CD14-positive monocyte (primary cell): ENCODE data around the gene ITSN1. TPM values are rescaled to one million over a fixed set of nuclear protein-coding genes. Genes with fewer than 3 reads are reported as not detected.

ENCODE experiments used
- DNase-seq, 3 donors: peaks; one replicate each; pipeline ENCODE4 v3.0.0-alpha.2; 2011 to 2022
- H2AFZ ChIP-seq: 2 replicates; pipeline ENCODE4 v1.6.0; 2012; ENCODE audit warnings: mild to moderate bottlenecking, low read depth, low read length, inconsistent platforms; ENCODE audit not compliant: insufficient read depth, poor library complexity, severe bottlenecking
- H3K27ac ChIP-seq, 2 donors: 1 replicate in 1 of 2; 2 replicates in 1 of 2; pipeline ENCODE4 v1.5.1; 2012 to 2013; ENCODE audit warnings: low read length in 2 of 2, control low read depth in 1 of 2, inconsistent platforms in 1 of 2, low read depth in 1 of 2, mild to moderate bottlenecking in 1 of 2
- H3K27me3 ChIP-seq, 2 donors: one replicate each; pipeline versions ENCODE4 v1.6.0 to v1.6.1; 2011 to 2013; ENCODE audit warnings: low read length in 2 of 2; ENCODE audit not compliant: control insufficient read depth in 2 of 2, insufficient read depth in 2 of 2
- H3K36me3 ChIP-seq, 2 donors: replicated peaks in 1 of 2; 1 replicate in 1 of 2; 2 replicates in 1 of 2; pipeline versions ENCODE4 v1.5.1 to v1.6.1; 2012 to 2013; ENCODE audit warnings: low read length in 2 of 2, control low read depth in 1 of 2, inconsistent platforms in 1 of 2, mild to moderate bottlenecking in 1 of 2; ENCODE audit not compliant: insufficient read depth in 2 of 2, control insufficient read depth in 1 of 2
- H3K4me1 ChIP-seq, 2 donors: 1 replicate in 1 of 2; 2 replicates in 1 of 2; pipeline versions ENCODE4 v1.5.1 to v1.6.1; 2012 to 2013; ENCODE audit warnings: low read length in 2 of 2, control low read depth in 1 of 2, inconsistent platforms in 1 of 2, mild to moderate bottlenecking in 1 of 2, moderate library complexity in 1 of 2; ENCODE audit not compliant: insufficient read depth in 2 of 2, control insufficient read depth in 1 of 2
- H3K4me2 ChIP-seq: replicated peaks from 2 replicates; pipeline ENCODE3; 2012; ENCODE audit warnings: low read length, moderate library complexity, mild to moderate bottlenecking; ENCODE audit not compliant: poor library complexity, severe bottlenecking; ENCODE audit errors: extremely low read depth
- H3K4me3 ChIP-seq, 3 experiments: fragments of 200-600 bp in 1 of 3; sonication (generic) in 1 of 3; replicated peaks in 1 of 3; 1 replicate in 2 of 3; 2 replicates in 1 of 3; pipeline ENCODE4 v1.5.1; 2011 to 2013; ENCODE audit warnings: low read length in 3 of 3, mild to moderate bottlenecking in 3 of 3, control low read depth in 2 of 3, low read depth in 2 of 3, inconsistent platforms in 1 of 3, moderate library complexity in 1 of 3
- H3K79me2 ChIP-seq: 2 replicates; pipeline ENCODE4 v1.6.0; 2012; ENCODE audit warnings: mild to moderate bottlenecking, control low read depth, inconsistent platforms, low read length, moderate library complexity; ENCODE audit not compliant: insufficient read depth
- H3K9ac ChIP-seq: 2 replicates; pipeline ENCODE4 v1.6.0; 2017; ENCODE audit warnings: low read length, mild to moderate bottlenecking; ENCODE audit not compliant: insufficient read depth, poor library complexity, severe bottlenecking
- H3K9me3 ChIP-seq, 2 donors: replicated peaks in 1 of 2; 1 replicate in 1 of 2; 2 replicates in 1 of 2; pipeline versions ENCODE4 v1.5.1 to v1.6.1; 2012 to 2013; ENCODE audit warnings: low read length in 2 of 2, control low read depth in 1 of 2; ENCODE audit not compliant: control insufficient read depth in 1 of 2, insufficient read depth in 1 of 2
- H4K20me1 ChIP-seq: 2 replicates; pipeline ENCODE4 v1.6.0; 2012; ENCODE audit warnings: mild to moderate bottlenecking, low read length, control low read depth, moderate library complexity; ENCODE audit not compliant: insufficient read depth
- H3K27ac Mint-ChIP-seq, 7 donors: one replicate each; pipeline ENCODE4 v1.8.0; 2020; ENCODE audit warnings: mild to moderate bottlenecking in 7 of 7, mixed read lengths in 7 of 7, moderate library complexity in 6 of 7, inconsistent platforms in 2 of 7
- H3K27me3 Mint-ChIP-seq, 3 donors: one replicate each; pipeline ENCODE4 v1.8.0; 2021 to 2022; ENCODE audit warnings: low read depth in 3 of 3, mild to moderate bottlenecking in 3 of 3, mixed read lengths in 3 of 3, moderate library complexity in 3 of 3, inconsistent platforms in 1 of 3
- H3K36me3 Mint-ChIP-seq, 2 donors: one replicate each; pipeline ENCODE4 v1.8.0; 2020; ENCODE audit warnings: mixed read lengths in 2 of 2, inconsistent platforms in 1 of 2, mild to moderate bottlenecking in 1 of 2
- H3K4me1 Mint-ChIP-seq: one replicate; pipeline ENCODE4 v1.8.0; 2020; ENCODE audit warnings: mild to moderate bottlenecking, mixed read lengths
- H3K4me3 Mint-ChIP-seq, 2 donors: one replicate each; pipeline ENCODE4 v1.8.0; 2020; ENCODE audit warnings: mild to moderate bottlenecking in 2 of 2, mixed read lengths in 2 of 2, moderate library complexity in 1 of 2
- H3K9me3 Mint-ChIP-seq, 7 donors: one replicate each; pipeline ENCODE4 v1.8.0; 2020 to 2022; ENCODE audit warnings: mixed read lengths in 7 of 7, mild to moderate bottlenecking in 6 of 7, moderate library complexity in 6 of 7, inconsistent platforms in 2 of 7
- WGBS: methylation state at CpG from one replicate; pipeline ENCODE4 v1.1.5; 2013; ENCODE audit warnings: missing lambda C conversion rate; ENCODE audit not compliant: insufficient coverage; 5-methylcytosine and 5-hydroxymethylcytosine counted together
- intact Hi-C, 2 donors: fragments of 100-400 bp; cut with micrococcal nuclease; formaldehyde crosslinking; loops; one replicate each; pipeline versions ENCODE4 v1.15.0 to v1.15.1; 2023
- polyA plus RNA-seq, 3 donors: library from polyadenylated mRNA; depleted of rRNA in 1 of 3; unstranded in 2 of 3; stranded (reverse) in 1 of 3; fragments of 300-500 nt in 2 of 3; fragments of >200 nt in 1 of 3; fragmentation: Illumina TruSeq in 2 of 3; gene quantifications; 1 replicate in 2 of 3; 2 replicates in 1 of 3; pipeline ENCODE4 v1.2.3, GENCODE V29; 2012 to 2021
- TF ChIP-seq, protein P1 (sequence below): fragments of 200-600 bp; IDR thresholded peaks from one replicate; pipeline ENCODE4 v1.8.0; 2022; ENCODE audit warnings: antibody characterized with exemption, mild to moderate bottlenecking

The ITSN1 gene
- polyA plus RNA-seq, 3 donors = 4.7 to 10.3 (median 5.1) TPM

DNA sequence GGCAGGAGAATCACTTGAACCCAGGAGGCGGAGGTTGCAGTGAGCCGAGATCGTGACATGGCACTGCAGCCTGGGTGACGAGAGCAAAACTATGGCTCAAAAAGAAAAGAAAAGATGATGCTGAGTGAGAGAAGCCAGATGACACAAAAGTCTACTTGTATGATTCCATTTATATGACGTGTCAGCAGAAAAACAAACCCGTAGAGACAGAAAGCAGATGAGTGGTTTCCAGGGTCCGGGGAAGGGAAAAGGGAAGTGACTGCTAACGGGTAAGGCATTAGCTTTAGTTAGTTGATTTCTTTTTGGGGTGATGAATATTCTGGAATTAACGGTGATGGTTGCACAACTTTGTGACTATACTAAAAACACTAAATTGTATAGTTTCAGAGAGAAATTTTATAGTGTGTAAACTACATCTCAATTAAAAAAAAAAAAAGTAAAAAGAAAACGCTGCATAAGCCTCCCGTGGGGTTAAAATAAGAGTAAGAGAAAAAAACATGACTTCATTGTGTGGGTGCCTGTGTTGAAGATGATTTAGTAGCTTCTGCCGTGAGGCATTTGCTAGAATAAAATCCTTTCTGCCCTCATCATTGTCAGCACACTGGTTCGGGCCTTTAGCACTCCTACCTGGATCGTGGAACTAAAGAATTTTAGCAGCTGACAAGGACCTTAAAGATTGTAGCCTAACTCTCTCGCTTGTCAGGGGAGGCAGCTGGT, 298.0 kb downstream of the ITSN1 start:
- H3K27ac Mint-ChIP-seq = peak overlapping the region in 5 of 7 donors; percentile 33 to 89 (median 71)
- H3K4me3 ChIP-seq = no peak overlapping the region
- peak overlapping the region in 1 of 2 donors; percentile 55 for H3K4me3 Mint-ChIP-seq
- no peaks in the 10 kb centered on the region for H3K79me2 ChIP-seq
- peaks cover 0 to 4% of the 10 kb centered on the region in 2 donors for H3K36me3 Mint-ChIP-seq
- H3K27ac ChIP-seq = peak overlapping the region in 1 of 2 donors; percentile 7
- H3K9ac ChIP-seq = no peak overlapping the region
- DNase-seq = peak; percentile 66 to 85 (median 68)
- peaks cover 47% of the 10 kb centered on the region for H3K4me1 Mint-ChIP-seq
- H3K9me3 Mint-ChIP-seq = peaks cover 0 to 7% (median 3%) of the 10 kb centered on the region in 7 donors
- H3K27me3 Mint-ChIP-seq = peaks cover 0 to 2% (median 0%) of the 10 kb centered on the region in 3 donors
- no peaks in the 10 kb centered on the region for H3K9me3 ChIP-seq
- 74% methylated on average over 9 of the region's 15 CpGs for WGBS
- peaks cover 23 to 34% of the 10 kb centered on the region in 2 donors for H3K4me1 ChIP-seq
- TF ChIP-seq, protein P1, sequence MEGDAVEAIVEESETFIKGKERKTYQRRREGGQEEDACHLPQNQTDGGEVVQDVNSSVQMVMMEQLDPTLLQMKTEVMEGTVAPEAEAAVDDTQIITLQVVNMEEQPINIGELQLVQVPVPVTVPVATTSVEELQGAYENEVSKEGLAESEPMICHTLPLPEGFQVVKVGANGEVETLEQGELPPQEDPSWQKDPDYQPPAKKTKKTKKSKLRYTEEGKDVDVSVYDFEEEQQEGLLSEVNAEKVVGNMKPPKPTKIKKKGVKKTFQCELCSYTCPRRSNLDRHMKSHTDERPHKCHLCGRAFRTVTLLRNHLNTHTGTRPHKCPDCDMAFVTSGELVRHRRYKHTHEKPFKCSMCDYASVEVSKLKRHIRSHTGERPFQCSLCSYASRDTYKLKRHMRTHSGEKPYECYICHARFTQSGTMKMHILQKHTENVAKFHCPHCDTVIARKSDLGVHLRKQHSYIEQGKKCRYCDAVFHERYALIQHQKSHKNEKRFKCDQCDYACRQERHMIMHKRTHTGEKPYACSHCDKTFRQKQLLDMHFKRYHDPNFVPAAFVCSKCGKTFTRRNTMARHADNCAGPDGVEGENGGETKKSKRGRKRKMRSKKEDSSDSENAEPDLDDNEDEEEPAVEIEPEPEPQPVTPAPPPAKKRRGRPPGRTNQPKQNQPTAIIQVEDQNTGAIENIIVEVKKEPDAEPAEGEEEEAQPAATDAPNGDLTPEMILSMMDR = no peak
- no peaks in the 10 kb centered on the region for H3K27me3 ChIP-seq
- peak overlapping the region; percentile 10 for H3K4me2 ChIP-seq
- intact Hi-C loops = loop anchor here in 1 of 2 donors (10.0 kb wide), 1 partner anchor 84 kb away; no protein-coding TSS in a partner anchor
- no peaks in the 10 kb centered on the region for H4K20me1 ChIP-seq
- no peak overlapping the region for H2AFZ ChIP-seq
- no peaks in the 10 kb centered on the region for H3K36me3 ChIP-seq

DNA sequence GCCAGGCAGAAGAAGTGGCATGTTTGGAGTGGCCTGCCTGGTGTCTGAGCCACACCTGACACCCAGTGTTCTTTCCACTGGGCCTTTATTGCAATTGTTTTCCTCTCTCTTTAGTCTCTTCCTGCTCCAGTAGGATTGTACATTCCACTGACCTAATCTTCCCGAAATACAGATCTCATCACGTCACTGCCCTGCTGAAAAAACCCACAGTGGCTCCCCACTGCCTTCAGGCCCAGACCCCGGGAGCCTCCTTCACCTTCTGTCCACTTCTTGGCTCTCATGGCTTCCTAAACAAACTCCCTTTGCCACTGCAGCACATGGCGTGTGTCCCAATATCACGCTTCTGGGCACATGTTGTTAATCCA, 298.6 kb downstream of the ITSN1 start:
- H3K4me1 ChIP-seq = peaks cover 23 to 33% of the 10 kb centered on the region in 2 donors
- peaks cover 0 to 7% (median 3%) of the 10 kb centered on the region in 7 donors for H3K9me3 Mint-ChIP-seq
- intact Hi-C loops = loop anchor here in 1 of 2 donors (10.0 kb wide), 1 partner anchor 84 kb away; no protein-coding TSS in a partner anchor

More for the DNA sequence above, 298.6 kb downstream of the ITSN1 start:
- TF ChIP-seq, protein P1 = no peak
- Histone ChIP-seq H3K9me3 (no peaks in the 10 kb centered on the region), H3K4me3 (no peak overlapping the region), H3K4me2 (no peak overlapping the region), H3K36me3 (no peaks in the 10 kb centered on the region), H3K27ac (no peak overlapping the region), H2AFZ (no peak overlapping the region), H3K27me3 (no peaks in the 10 kb centered on the region), H3K79me2 (no peaks in the 10 kb centered on the region), H3K9ac (no peak overlapping the region), H4K20me1 (no peaks in the 10 kb centered on the region)
- DNase-seq = no peak
- peaks cover 0 to 4% of the 10 kb centered on the region in 2 donors for H3K36me3 Mint-ChIP-seq
- peaks cover 41% of the 10 kb centered on the region for H3K4me1 Mint-ChIP-seq
- H3K4me3 Mint-ChIP-seq = no peak overlapping the region
- 87% methylated on average over 3 of the region's 5 CpGs for WGBS
- H3K27ac Mint-ChIP-seq = peak overlapping the region in 4 of 7 donors; percentile 4 to 80 (median 60)
- H3K27me3 Mint-ChIP-seq = peaks cover 0 to 2% (median 0%) of the 10 kb centered on the region in 3 donors
